Gastroesophageal sphincter (tissue), 3 donors: Measurements from ENCODE around the gene RNF41.

Experiments
- CTCF ChIP-seq, 4 experiments: fragments of 200-600 bp in 2 of 4; fragments of 450-650 bp in 2 of 4; sonication (generic) in 1 of 4; IDR thresholded peaks; one replicate each; pipeline ENCODE4 v1.5.1; 2017 to 2019; ENCODE audit warnings: antibody characterized with exemption in 4 of 4, mild to moderate bottlenecking in 2 of 4, moderate library complexity in 2 of 4
- POLR2A ChIP-seq, 2 donors: fragments of 450-650 bp; IDR thresholded peaks; one replicate each; pipeline ENCODE4 v1.6.1; 2017; ENCODE audit warnings: antibody characterized with exemption in 2 of 2, mild to moderate bottlenecking in 2 of 2, moderate library complexity in 1 of 2
- POLR2AphosphoS5 ChIP-seq: sonication (generic); formaldehyde crosslinking; IDR thresholded peaks from one replicate; pipeline ENCODE4 v1.6.1; 2017; ENCODE audit warnings: antibody characterized with exemption

DNA sequence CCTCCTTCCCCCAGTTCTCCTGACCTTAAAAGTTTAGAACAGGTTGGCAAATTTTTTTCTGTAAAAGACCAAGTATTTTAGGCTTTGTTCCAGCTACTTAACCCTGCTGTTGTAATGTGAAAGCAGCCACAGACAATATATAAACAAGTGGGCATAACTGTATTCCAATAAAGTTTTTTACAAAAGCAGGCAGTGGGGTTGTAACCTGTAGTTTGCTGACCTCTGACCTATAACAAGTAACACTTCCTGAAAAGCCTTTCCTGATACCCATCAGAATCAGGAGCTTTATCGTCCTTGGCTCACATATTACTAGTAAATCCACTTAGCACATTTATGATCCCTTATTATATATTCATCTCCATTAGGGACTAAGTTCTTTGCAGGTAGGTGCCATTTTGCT lies 19.4 kb downstream of the RNF41 start:
- TF ChIP-seq POLR2A (IDR thresholded peaks at IDR 0.05) (no peak), CTCF (IDR thresholded peaks at IDR 0.05) (no peak), POLR2AphosphoS5 (no peak)
